ENCODE results near the gene NR3C1. TPM values are rescaled to one million over a fixed set of nuclear protein-coding genes. Genes with fewer than 3 reads are reported as not detected.

The NR3C1 gene
- polyA plus RNA-seq, 1 donor (not counting 4 experiments of a cell fraction or from before 2014, with no cell fraction given): 30.7 TPM

GRCh38 chr5:143244990-143245389, 158.5 kb downstream of the NR3C1 start:
- no peaks in the 10 kb centered on the region for H3K9me1 ChIP-seq (ENCODE audit: control insufficient read depth, extremely low read depth, insufficient read depth, low read length)
- H4K20me1 ChIP-seq (ENCODE audit: control insufficient read depth, extremely low read depth, insufficient read depth, low read length): no peaks in the 10 kb centered on the region
- peak overlapping the region; percentile 99 for H3K27ac ChIP-seq (ENCODE audit: control insufficient read depth, insufficient read depth, low read length)
- H3K36me3 ChIP-seq (ENCODE audit: control insufficient read depth in 2 of 2, extremely low read depth in 1 of 2, insufficient read depth in 2 of 2, low read length in 2 of 2): no peaks in the 10 kb centered on the region
- peak overlapping the region; percentile 83 for H3K9ac ChIP-seq (ENCODE audit: control insufficient read depth, extremely low read depth, insufficient read depth, low read length)
- H3K27me3 ChIP-seq (ENCODE audit: control insufficient read depth, extremely low read depth, insufficient read depth, low read length): no peaks in the 10 kb centered on the region
- H3K4me3 ChIP-seq (ENCODE audit: control insufficient read depth in 2 of 3, extremely low read depth in 1 of 3, insufficient read depth in 2 of 3, low read depth in 1 of 3, low read length in 3 of 3): peak overlapping the region in 1 of 3 experiments; percentile 8
- TF ChIP-seq, protein P1, sequence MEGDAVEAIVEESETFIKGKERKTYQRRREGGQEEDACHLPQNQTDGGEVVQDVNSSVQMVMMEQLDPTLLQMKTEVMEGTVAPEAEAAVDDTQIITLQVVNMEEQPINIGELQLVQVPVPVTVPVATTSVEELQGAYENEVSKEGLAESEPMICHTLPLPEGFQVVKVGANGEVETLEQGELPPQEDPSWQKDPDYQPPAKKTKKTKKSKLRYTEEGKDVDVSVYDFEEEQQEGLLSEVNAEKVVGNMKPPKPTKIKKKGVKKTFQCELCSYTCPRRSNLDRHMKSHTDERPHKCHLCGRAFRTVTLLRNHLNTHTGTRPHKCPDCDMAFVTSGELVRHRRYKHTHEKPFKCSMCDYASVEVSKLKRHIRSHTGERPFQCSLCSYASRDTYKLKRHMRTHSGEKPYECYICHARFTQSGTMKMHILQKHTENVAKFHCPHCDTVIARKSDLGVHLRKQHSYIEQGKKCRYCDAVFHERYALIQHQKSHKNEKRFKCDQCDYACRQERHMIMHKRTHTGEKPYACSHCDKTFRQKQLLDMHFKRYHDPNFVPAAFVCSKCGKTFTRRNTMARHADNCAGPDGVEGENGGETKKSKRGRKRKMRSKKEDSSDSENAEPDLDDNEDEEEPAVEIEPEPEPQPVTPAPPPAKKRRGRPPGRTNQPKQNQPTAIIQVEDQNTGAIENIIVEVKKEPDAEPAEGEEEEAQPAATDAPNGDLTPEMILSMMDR (optimal IDR thresholded peaks at IDR 0.05 in 1 of 3, IDR thresholded peaks at IDR 0.05 in 1 of 3, conservative IDR thresholded peaks at IDR 0.05 in 1 of 3; ENCODE audit: extremely low read depth in 1 of 3, insufficient read depth in 2 of 3, low read length in 3 of 3): no peak
- TF ChIP-seq EZH2 (IDR thresholded peaks at IDR 0.05; ENCODE audit: low read length): no peak
- H3K9me3 ChIP-seq (ENCODE audit: control insufficient read depth, low read depth, low read length): no peaks in the 10 kb centered on the region
- FAIRE-seq (no peak), DNase-seq (ENCODE audit: low read depth, low spot score) (no peak)
- H3K4me2 ChIP-seq (ENCODE audit: control insufficient read depth, extremely low read depth, insufficient read depth, low read depth, low read length): peak overlapping the region; percentile 87
- dilution Hi-C loops (cut with MboI; ENCODE audit: extremely low pct_ligation_motif_present, low sequenced_read_pairs): no loop called here
- H3K4me1 ChIP-seq (ENCODE audit: control insufficient read depth, extremely low read depth, insufficient read depth, low read length): peaks cover 67% of the 10 kb centered on the region
- H3K79me2 ChIP-seq (ENCODE audit: control insufficient read depth, insufficient read depth, low read length): no peaks in the 10 kb centered on the region
- no peak overlapping the region for H2AFZ ChIP-seq (ENCODE audit: control insufficient read depth, low read length)

DNA sequence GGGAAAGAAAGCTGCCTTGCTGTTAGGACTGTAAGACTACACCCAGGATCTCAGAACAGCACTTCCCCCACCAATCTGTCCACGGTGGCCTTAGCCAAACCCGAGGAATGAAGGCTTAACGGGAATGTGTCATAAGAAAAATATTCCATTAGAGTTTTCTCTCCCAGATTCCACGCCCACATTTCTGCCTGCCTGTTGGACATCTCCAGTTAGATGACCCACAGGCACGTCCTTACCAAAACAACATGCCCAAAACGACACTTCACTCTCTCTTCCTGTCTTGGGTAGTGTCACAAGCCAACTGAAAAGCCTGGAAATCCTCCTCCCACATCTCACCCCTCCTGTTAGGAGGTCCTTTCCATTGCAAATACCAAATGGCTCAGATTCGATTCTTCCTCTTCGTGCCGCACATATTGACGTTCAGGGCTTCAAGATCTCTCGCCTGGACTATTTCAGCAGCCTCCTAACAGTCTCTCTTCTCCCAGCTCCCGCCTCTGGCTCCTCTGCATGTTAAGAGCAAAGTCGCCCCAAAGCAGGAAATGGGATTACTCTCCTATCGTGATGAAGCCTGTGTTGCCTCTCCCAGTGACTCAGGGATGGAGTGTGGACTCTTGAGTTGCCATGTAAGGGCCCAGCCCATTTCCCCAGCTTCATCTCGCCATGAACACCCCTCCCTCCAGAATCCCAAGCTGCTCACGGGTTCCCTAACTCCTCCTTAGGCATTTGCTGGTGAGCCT, 159.3 kb downstream of the NR3C1 start:
- TF ChIP-seq, protein P1 (optimal IDR thresholded peaks at IDR 0.05 in 1 of 3, IDR thresholded peaks at IDR 0.05 in 1 of 3, conservative IDR thresholded peaks at IDR 0.05 in 1 of 3; ENCODE audit: extremely low read depth in 1 of 3, insufficient read depth in 2 of 3, low read length in 3 of 3): no peak
- no peak for TF ChIP-seq EZH2 (IDR thresholded peaks at IDR 0.05; ENCODE audit: low read length)
- Histone ChIP-seq H2AFZ (ENCODE audit: control insufficient read depth, low read length) (peak overlapping the region; percentile 66), H3K36me3 (ENCODE audit: control insufficient read depth in 2 of 2, extremely low read depth in 1 of 2, insufficient read depth in 2 of 2, low read length in 2 of 2) (no peaks in the 10 kb centered on the region), H3K9me3 (ENCODE audit: control insufficient read depth, low read depth, low read length) (no peaks in the 10 kb centered on the region), H4K20me1 (ENCODE audit: control insufficient read depth, extremely low read depth, insufficient read depth, low read length) (no peaks in the 10 kb centered on the region), H3K9me1 (ENCODE audit: control insufficient read depth, extremely low read depth, insufficient read depth, low read length) (no peaks in the 10 kb centered on the region), H3K4me3 (ENCODE audit: control insufficient read depth in 2 of 3, extremely low read depth in 1 of 3, insufficient read depth in 2 of 3, low read depth in 1 of 3, low read length in 3 of 3) (peak overlapping the region in 2 of 3 experiments; percentile 50 to 54), H3K4me1 (ENCODE audit: control insufficient read depth, extremely low read depth, insufficient read depth, low read length) (peaks cover 59% of the 10 kb centered on the region), H3K27me3 (ENCODE audit: control insufficient read depth, extremely low read depth, insufficient read depth, low read length) (no peaks in the 10 kb centered on the region), H3K79me2 (ENCODE audit: control insufficient read depth, insufficient read depth, low read length) (no peaks in the 10 kb centered on the region), H3K27ac (ENCODE audit: control insufficient read depth, insufficient read depth, low read length) (peak overlapping the region; percentile 99), H3K4me2 (ENCODE audit: control insufficient read depth, extremely low read depth, insufficient read depth, low read depth, low read length) (peak overlapping the region; percentile 87), H3K9ac (ENCODE audit: control insufficient read depth, extremely low read depth, insufficient read depth, low read length) (peak overlapping the region; percentile 83)
- FAIRE-seq (peak; percentile 95), DNase-seq (ENCODE audit: low read depth, low spot score) (peak; percentile 90)
- dilution Hi-C loops (cut with MboI; ENCODE audit: extremely low pct_ligation_motif_present, low sequenced_read_pairs): no loop called here

Data from keratinocyte (primary cell).